H4 (cell line): ENCODE data around the gene CHCHD3. TPM values are rescaled to one million over a fixed set of nuclear protein-coding genes. Genes with fewer than 3 reads are reported as not detected.

Experiments used
- DNase-seq: peaks from one replicate; pipeline ENCODE4 v3.0.0-alpha.2; 2015; ENCODE audit warnings: low spot score
- total RNA-seq: library from RNA; depleted of rRNA; stranded (reverse); fragments of >200 nt; shearing (Covaris generic); gene quantifications from 2 replicates; pipeline ENCODE4 v1.2.3, GENCODE V29; 2014

CHCHD3 gene
- total RNA-seq, 1 experiment from 2014 or later = 102 TPM

GRCh38 chr7:133079296-133079695 is 2.6 kb downstream of the CHCHD3 start:
- DNase-seq = no peak

GRCh38 chr7:133077394-133077793 is 4.5 kb downstream of the CHCHD3 start:
- no peak for DNase-seq

GRCh38 chr7:133076142-133076541 is 5.7 kb downstream of the CHCHD3 start:
- DNase-seq = no peak

GRCh38 chr7:133071506-133071905 is 10.4 kb downstream of the CHCHD3 start:
- no peak for DNase-seq

GRCh38 chr7:133070562-133070961 is 11.3 kb downstream of the CHCHD3 start:
- peak; percentile 47 for DNase-seq

GRCh38 chr7:133065301-133065700 is 16.6 kb downstream of the CHCHD3 start:
- DNase-seq = no peak

- no peak for DNase-seq
Measured at GRCh38 chr7:133064082-133064820, 17.6 kb downstream of the CHCHD3 start.

- DNase-seq = no peak
Measured at GRCh38 chr7:133061792-133062191, 20.1 kb downstream of the CHCHD3 start.

GRCh38 chr7:133061357-133061756 is 20.5 kb downstream of the CHCHD3 start:
- no peak for DNase-seq

GRCh38 chr7:133060004-133060403 is 21.9 kb downstream of the CHCHD3 start:
- DNase-seq = no peak

- no peak for DNase-seq
Measured at GRCh38 chr7:133059263-133059662, 22.6 kb downstream of the CHCHD3 start.

- DNase-seq = no peak
Measured at GRCh38 chr7:133056370-133057238, 25.3 kb downstream of the CHCHD3 start.

GRCh38 chr7:133054162-133054840 is 27.6 kb downstream of the CHCHD3 start:
- DNase-seq = no peak

GRCh38 chr7:133053321-133053891 is 28.5 kb downstream of the CHCHD3 start:
- DNase-seq = peak; percentile 78

GRCh38 chr7:133052826-133053225 is 29.1 kb downstream of the CHCHD3 start:
- DNase-seq = no peak

GRCh38 chr7:133052401-133052756 is 29.5 kb downstream of the CHCHD3 start:
- peak; percentile 18 for DNase-seq

- no peak for DNase-seq
Measured at GRCh38 chr7:133051719-133052400, 30.0 kb downstream of the CHCHD3 start.

- DNase-seq = no peak
Measured at GRCh38 chr7:133051066-133051465, 30.8 kb downstream of the CHCHD3 start.

GRCh38 chr7:133050200-133050995 is 31.5 kb downstream of the CHCHD3 start:
- no peak for DNase-seq

GRCh38 chr7:133048589-133048988 is 33.3 kb downstream of the CHCHD3 start:
- no peak for DNase-seq

- no peak for DNase-seq
Measured at GRCh38 chr7:133047321-133047720, 34.6 kb downstream of the CHCHD3 start.
